ENCODE results near the gene TMEM9.

DNA sequence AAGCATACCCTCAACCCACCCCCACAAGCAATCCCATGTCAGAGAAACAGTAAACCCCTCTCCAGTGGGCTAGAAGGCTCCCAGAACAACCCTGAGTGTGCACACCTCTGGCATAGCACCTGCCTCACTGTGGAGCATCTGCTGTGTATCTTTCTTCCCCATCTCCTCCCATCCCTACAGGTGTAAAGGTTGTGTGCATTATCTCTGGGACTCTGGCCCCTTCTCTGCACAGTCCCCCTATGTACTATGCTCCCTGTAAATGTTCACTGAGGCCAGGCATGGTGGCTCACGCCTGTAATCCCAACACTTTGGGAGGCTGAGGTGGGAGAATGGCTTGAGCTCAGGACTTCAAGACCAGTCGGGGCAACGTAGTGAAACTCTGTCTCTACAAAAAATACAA, 41.3 kb downstream of the TMEM9 start:
- TF ChIP-seq, protein P1, sequence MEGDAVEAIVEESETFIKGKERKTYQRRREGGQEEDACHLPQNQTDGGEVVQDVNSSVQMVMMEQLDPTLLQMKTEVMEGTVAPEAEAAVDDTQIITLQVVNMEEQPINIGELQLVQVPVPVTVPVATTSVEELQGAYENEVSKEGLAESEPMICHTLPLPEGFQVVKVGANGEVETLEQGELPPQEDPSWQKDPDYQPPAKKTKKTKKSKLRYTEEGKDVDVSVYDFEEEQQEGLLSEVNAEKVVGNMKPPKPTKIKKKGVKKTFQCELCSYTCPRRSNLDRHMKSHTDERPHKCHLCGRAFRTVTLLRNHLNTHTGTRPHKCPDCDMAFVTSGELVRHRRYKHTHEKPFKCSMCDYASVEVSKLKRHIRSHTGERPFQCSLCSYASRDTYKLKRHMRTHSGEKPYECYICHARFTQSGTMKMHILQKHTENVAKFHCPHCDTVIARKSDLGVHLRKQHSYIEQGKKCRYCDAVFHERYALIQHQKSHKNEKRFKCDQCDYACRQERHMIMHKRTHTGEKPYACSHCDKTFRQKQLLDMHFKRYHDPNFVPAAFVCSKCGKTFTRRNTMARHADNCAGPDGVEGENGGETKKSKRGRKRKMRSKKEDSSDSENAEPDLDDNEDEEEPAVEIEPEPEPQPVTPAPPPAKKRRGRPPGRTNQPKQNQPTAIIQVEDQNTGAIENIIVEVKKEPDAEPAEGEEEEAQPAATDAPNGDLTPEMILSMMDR (IDR thresholded peaks at IDR 0.05; ENCODE audit: low read depth, low read length): no peak
- TF ChIP-seq EZH2phosphoT487 (IDR thresholded peaks at IDR 0.05; ENCODE audit: low read depth): no peak
